MM.1S (cell line): ENCODE results near the gene GABRG3.

Experiments
- DNase-seq: peaks from one replicate; pipeline ENCODE4 v3.0.0-alpha.2; 2015
- H2AFZ ChIP-seq: fragments of 300-600 bp; sonication (generic); 2 replicates; pipeline ENCODE4 v1.6.0; 2016; ENCODE audit warnings: antibody characterized with exemption, low read length
- H3F3A ChIP-seq: fragments of 300-600 bp; sonication (generic); 2 replicates; pipeline ENCODE4 v1.6.1; 2016; ENCODE audit warnings: mild to moderate bottlenecking, antibody characterized with exemption, low read length, moderate library complexity, mixed read lengths; ENCODE audit not compliant: insufficient read depth
- H3K27ac ChIP-seq: fragments of 300-600 bp; sonication (generic); 2 replicates; pipeline ENCODE4 v1.5.1; 2016; ENCODE audit warnings: mild to moderate bottlenecking, low read length
- H3K27me3 ChIP-seq: fragments of 300-600 bp; sonication (generic); replicated peaks from 2 replicates; pipeline ENCODE4 v1.6.0; 2016; ENCODE audit warnings: low read length; ENCODE audit not compliant: insufficient read depth
- H3K36me3 ChIP-seq: fragments of 300-600 bp; sonication (generic); replicated peaks from 2 replicates; pipeline ENCODE4 v1.6.1; 2016; ENCODE audit warnings: mild to moderate bottlenecking, low read length, mixed read lengths; ENCODE audit not compliant: insufficient read depth
- H3K4me1 ChIP-seq: fragments of 300-600 bp; sonication (generic); 2 replicates; pipeline ENCODE4 v1.6.1; 2016; ENCODE audit warnings: low read length, mixed read lengths
- H3K4me2 ChIP-seq: fragments of 300-600 bp; sonication (generic); 2 replicates; pipeline ENCODE4 v1.6.0; 2016; ENCODE audit warnings: low read depth, low read length
- H3K4me3 ChIP-seq: fragments of 300-600 bp; sonication (generic); 2 replicates; pipeline ENCODE4 v1.5.1; 2016; ENCODE audit warnings: low read length, mixed read lengths
- H3K79me2 ChIP-seq: fragments of 300-600 bp; sonication (generic); 2 replicates; pipeline ENCODE4 v1.6.1; 2016; ENCODE audit warnings: mixed run types, low read length, mixed read lengths
- H3K9ac ChIP-seq: fragments of 300-600 bp; sonication (generic); 2 replicates; pipeline ENCODE4 v1.6.1; 2016; ENCODE audit warnings: low read length, mixed read lengths
- H3K9me2 ChIP-seq: fragments of 300-600 bp; sonication (generic); replicated peaks from 2 replicates; pipeline ENCODE4 v1.6.1; 2016; ENCODE audit warnings: mild to moderate bottlenecking, low read length, mixed read lengths; ENCODE audit not compliant: insufficient read depth
- H3K9me3 ChIP-seq: fragments of 300-600 bp; sonication (generic); replicated peaks from 2 replicates; pipeline ENCODE4 v1.6.1; 2016; ENCODE audit warnings: mild to moderate bottlenecking, low read length, mixed read lengths; ENCODE audit not compliant: insufficient read depth
- H4K20me1 ChIP-seq: fragments of 300-600 bp; sonication (generic); 2 replicates; pipeline ENCODE4 v1.6.1; 2016; ENCODE audit warnings: mild to moderate bottlenecking, low read length, moderate library complexity, mixed read lengths; ENCODE audit not compliant: insufficient read depth
- CTCF ChIP-seq: fragments of 300-600 bp; sonication (generic); IDR thresholded peaks from 2 replicates; pipeline ENCODE4 v1.5.1; 2016; ENCODE audit warnings: antibody characterized with exemption, low read length, mixed read lengths
- EZH2 ChIP-seq: fragments of 300-600 bp; sonication (generic); optimal IDR thresholded peaks from 2 replicates; pipeline ENCODE3; 2017; ENCODE audit warnings: low read depth, mild to moderate bottlenecking, antibody characterized with exemption, low read length, mixed read lengths
- EZH2phosphoT487 ChIP-seq: fragments of 300-600 bp; sonication (generic); IDR thresholded peaks from 2 replicates; pipeline ENCODE4 v1.6.1; 2018; ENCODE audit warnings: antibody characterized with exemption, low read length

The GABRG3 gene

GRCh38 chr15:27327467-27328025 lies 356.6 kb downstream of the GABRG3 start:
- H3K9me3 ChIP-seq = no peaks in the 10 kb centered on the region
- no peak overlapping the region for H3K27ac ChIP-seq
- H3K9ac ChIP-seq = no peak overlapping the region
- no peaks in the 10 kb centered on the region for H3K4me1 ChIP-seq
- no peaks in the 10 kb centered on the region for H4K20me1 ChIP-seq
- H3K4me2 ChIP-seq = no peak overlapping the region
- H3K4me3 ChIP-seq = no peak overlapping the region
- no peaks in the 10 kb centered on the region for H3F3A ChIP-seq
- H3K27me3 ChIP-seq = no peaks in the 10 kb centered on the region
- TF ChIP-seq EZH2 (no peak), CTCF (no peak), EZH2phosphoT487 (no peak)
- no peaks in the 10 kb centered on the region for H3K9me2 ChIP-seq
- DNase-seq = no peak
- no peaks in the 10 kb centered on the region for H3K79me2 ChIP-seq
- no peak overlapping the region for H2AFZ ChIP-seq
- H3K36me3 ChIP-seq = no peaks in the 10 kb centered on the region

DNA sequence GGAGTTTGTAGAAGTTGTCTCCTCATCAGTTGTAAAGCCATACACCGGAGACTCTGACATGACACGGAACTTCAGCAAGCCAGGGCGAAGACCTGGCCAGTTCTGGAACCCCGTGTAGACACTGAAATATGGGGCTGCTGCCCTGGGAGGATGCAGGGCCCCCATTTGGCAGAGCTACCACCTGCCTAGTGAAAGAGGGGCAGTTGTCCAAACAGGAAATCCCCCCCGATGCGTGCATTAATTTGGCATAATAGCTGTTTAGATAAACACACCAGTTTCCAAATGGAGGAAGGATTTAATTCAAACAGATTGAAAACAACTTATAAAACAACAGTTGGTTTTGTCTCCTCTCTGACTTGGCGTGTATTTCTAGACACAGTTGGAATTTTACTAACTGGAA lies 357.2 kb downstream of the GABRG3 start:
- H4K20me1 ChIP-seq = no peaks in the 10 kb centered on the region
- no peak overlapping the region for H3K4me3 ChIP-seq
- H2AFZ ChIP-seq = no peak overlapping the region
- no peak for DNase-seq
- H3K27me3 ChIP-seq = no peaks in the 10 kb centered on the region
- no peaks in the 10 kb centered on the region for H3K79me2 ChIP-seq
- no peaks in the 10 kb centered on the region for H3K9me3 ChIP-seq
- H3K36me3 ChIP-seq = no peaks in the 10 kb centered on the region
- no peak overlapping the region for H3K27ac ChIP-seq
- no peak overlapping the region for H3K4me2 ChIP-seq
- H3K9me2 ChIP-seq = no peaks in the 10 kb centered on the region
- no peak for TF ChIP-seq EZH2phosphoT487
- TF ChIP-seq CTCF = no peak
- TF ChIP-seq EZH2 = no peak
- no peaks in the 10 kb centered on the region for H3K4me1 ChIP-seq
- H3F3A ChIP-seq = no peaks in the 10 kb centered on the region
- H3K9ac ChIP-seq = no peak overlapping the region

DNA sequence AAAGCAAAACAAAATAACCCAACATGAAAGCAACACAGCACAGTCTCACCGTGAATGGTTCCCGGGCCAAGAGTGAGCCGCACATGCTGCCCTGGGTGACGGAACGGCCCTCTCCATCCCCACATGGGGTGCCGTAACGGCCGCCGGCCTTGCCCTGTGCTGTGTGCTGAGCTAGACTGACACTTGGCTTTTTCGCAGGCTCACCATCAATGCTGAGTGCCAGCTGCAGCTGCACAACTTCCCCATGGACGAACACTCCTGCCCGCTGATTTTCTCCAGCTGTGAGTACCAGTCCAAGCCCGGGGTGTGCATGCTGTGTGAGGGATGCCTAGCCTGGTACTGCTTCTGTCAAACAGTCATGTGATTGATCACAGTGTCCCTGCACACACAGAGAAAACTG lies 357.6 kb downstream of the GABRG3 start:
- Histone ChIP-seq H3K4me3 (no peak overlapping the region), H3K9me2 (no peaks in the 10 kb centered on the region), H3K79me2 (no peaks in the 10 kb centered on the region), H2AFZ (no peak overlapping the region), H3K27ac (no peak overlapping the region), H3K4me2 (no peak overlapping the region), H3F3A (no peaks in the 10 kb centered on the region), H3K27me3 (no peaks in the 10 kb centered on the region), H3K9me3 (no peaks in the 10 kb centered on the region), H3K4me1 (no peaks in the 10 kb centered on the region), H3K36me3 (no peaks in the 10 kb centered on the region), H4K20me1 (no peaks in the 10 kb centered on the region), H3K9ac (no peak overlapping the region)
- no peak for TF ChIP-seq CTCF
- TF ChIP-seq EZH2phosphoT487 = no peak
- TF ChIP-seq EZH2 = no peak
- DNase-seq = no peak
